CD4-positive, alpha-beta T cell (primary cell): Measurements from ENCODE around the gene ATP13A5. TPM values are rescaled to one million over a fixed set of nuclear protein-coding genes. Genes with fewer than 3 reads are reported as not detected.

Source experiments
- ATAC-seq: fragments of 200-7000 bp; cut with Tn5 transposase; one replicate; pipeline ENCODE4 v1.10.0; 2022; ENCODE audit warnings: mild to moderate bottlenecking; ENCODE audit not compliant: poor library complexity
- CTCF ChIA-PET: fragments of 350-600 bp; sonication (Branson Sonifier 250); formaldehyde crosslinking; loops from one replicate; lab custom pipeline; 2021; ENCODE audit warnings: antibody characterized with exemption, inconsistent platforms; lab: Charles Lee
- POLR2A ChIA-PET: fragments of 350-600 bp; sonication (Branson Sonifier 250); formaldehyde crosslinking; loops from one replicate; lab custom pipeline; 2021; ENCODE audit warnings: antibody characterized with exemption, inconsistent platforms; lab: Charles Lee
- DNase-seq, 14 experiments: peaks; one replicate each; pipeline ENCODE4 v3.0.0-alpha.2; 2013 to 2020; ENCODE audit warnings: mixed read lengths in 2 of 14
- H3K27ac ChIP-seq, 2 donors: one replicate each; pipeline versions ENCODE4 v1.5.1 to v1.7.0; 2013; ENCODE audit warnings: low read length in 2 of 2, low read depth in 1 of 2, mild to moderate bottlenecking in 1 of 2
- H3K27me3 ChIP-seq, 2 experiments: 1 replicate in 1 of 2; 2 replicates in 1 of 2; pipeline versions ENCODE4 v1.6.1 to v1.7.0; 2013; ENCODE audit warnings: low read length in 2 of 2, control low read depth in 1 of 2, mild to moderate bottlenecking in 1 of 2, moderate library complexity in 1 of 2; ENCODE audit not compliant: insufficient read depth in 2 of 2, control insufficient read depth in 1 of 2
- H3K36me3 ChIP-seq: one replicate; pipeline ENCODE4 v1.6.1; 2013; ENCODE audit warnings: low read length, control low read depth; ENCODE audit not compliant: insufficient read depth
- H3K4me1 ChIP-seq: one replicate; pipeline ENCODE4 v1.6.1; 2013; ENCODE audit warnings: low read length, control low read depth; ENCODE audit not compliant: insufficient read depth
- H3K4me3 ChIP-seq: one replicate; pipeline ENCODE4 v1.5.1; 2013; ENCODE audit warnings: mild to moderate bottlenecking, low read length, moderate library complexity
- H3K9me3 ChIP-seq, 2 experiments: 1 replicate in 1 of 2; 2 replicates in 1 of 2; pipeline versions ENCODE4 v1.6.1 to v1.7.0; 2013; ENCODE audit warnings: low read length in 2 of 2, mild to moderate bottlenecking in 2 of 2, control low read depth in 1 of 2, moderate library complexity in 1 of 2; ENCODE audit not compliant: control insufficient read depth in 1 of 2, insufficient read depth in 1 of 2
- H3K27ac Mint-ChIP-seq: one replicate; pipeline ENCODE4 v1.8.0; 2020; ENCODE audit warnings: mixed read lengths
- H3K27me3 Mint-ChIP-seq: one replicate; pipeline ENCODE4 v1.8.0; 2021; ENCODE audit warnings: mixed read lengths
- H3K36me3 Mint-ChIP-seq: one replicate; pipeline ENCODE4 v1.8.0; 2021; ENCODE audit warnings: low read depth, mixed read lengths
- H3K4me1 Mint-ChIP-seq: one replicate; pipeline ENCODE4 v1.8.0; 2021; ENCODE audit warnings: low read depth, mixed read lengths
- H3K4me3 Mint-ChIP-seq: one replicate; pipeline ENCODE4 v1.8.0; 2020; ENCODE audit warnings: mild to moderate bottlenecking, mixed read lengths
- H3K9me3 Mint-ChIP-seq: one replicate; pipeline ENCODE4 v1.8.0; 2020; ENCODE audit warnings: mixed read lengths
- intact Hi-C, 2 experiments: fragments of 100-400 bp; cut with DNase I in 1 of 2; cut with micrococcal nuclease in 1 of 2; formaldehyde crosslinking; loops; one replicate each; pipeline versions ENCODE4 v1.15.1 to v1.9.0; 2023 to 2025; cut with DNase I, micrococcal nuclease
- total RNA-seq, 174 experiments: library from RNA in 2 of 174; stranded (reverse) in 2 of 174; gene quantifications; one replicate each; pipeline ENCODE4 v1.2.3 and lab custom pipeline; 2021 to 2026
- TF ChIP-seq, protein P1 (sequence below): fragments of 200-600 bp; IDR thresholded peaks from one replicate; pipeline ENCODE4 v1.8.0; 2022; ENCODE audit warnings: antibody characterized with exemption, mild to moderate bottlenecking

Gene ATP13A5
- total RNA-seq, 2 experiments from 2014 or later, result not detected

DNA sequence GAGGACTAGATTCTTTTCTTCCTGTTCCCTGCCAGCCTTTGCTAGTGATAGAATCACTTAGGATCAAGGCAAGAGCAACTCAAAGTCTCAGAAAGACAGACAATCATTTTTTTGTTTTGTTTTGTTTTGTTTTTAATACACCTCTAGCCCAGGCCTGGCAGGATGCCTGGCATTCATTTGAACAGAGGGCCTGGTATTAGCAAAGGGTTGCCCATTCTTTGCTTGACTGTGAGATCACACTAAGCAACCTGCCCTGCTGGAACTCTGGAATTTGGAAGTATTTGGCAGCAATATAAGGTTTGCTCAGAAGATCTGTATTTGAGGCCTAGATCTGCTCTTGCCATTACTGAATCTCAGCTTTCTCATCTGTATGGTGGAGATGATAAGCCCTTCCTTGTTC, 21.8 kb upstream of the ATP13A5 start:
- CTCF ChIA-PET, result no interaction called here
- no peak for ATAC-seq
- H3K4me1 Mint-ChIP-seq, result no peaks in the 10 kb centered on the region

DNA sequence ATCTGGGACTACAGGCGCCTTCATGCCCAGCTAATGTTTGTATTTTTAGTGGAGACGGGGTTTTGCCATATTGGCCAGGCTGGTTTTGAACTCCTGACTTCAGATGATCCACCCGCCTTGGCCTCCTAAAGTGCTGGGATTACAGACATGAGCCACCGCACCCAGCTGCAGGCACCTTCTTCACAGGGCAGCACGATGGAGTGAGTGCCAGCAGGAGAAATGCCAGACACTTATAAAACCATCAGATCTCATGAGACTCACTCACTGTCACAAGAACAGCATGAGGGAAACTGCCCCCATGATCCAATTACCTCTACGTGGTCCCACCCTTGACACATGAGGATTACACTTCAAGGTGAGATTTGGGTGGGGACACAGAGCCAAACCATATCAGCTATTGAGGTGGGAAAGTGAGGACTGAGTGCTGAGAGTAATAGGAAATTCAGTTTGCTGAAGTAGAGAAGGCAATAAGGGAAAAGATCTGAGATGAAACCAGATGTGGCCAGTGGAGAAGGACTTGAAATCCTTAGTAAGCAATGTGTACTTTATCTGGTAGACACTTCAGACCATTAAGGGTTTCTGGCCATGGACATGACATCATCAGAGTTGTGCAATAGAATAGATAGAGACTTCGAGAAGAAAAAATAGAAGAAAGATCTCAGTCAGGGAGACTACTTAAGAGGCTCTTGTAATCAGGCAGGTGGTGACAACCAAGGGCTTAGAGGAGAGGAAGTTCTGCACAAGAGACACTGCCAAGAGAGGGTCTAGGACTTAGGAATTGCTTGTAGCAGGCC, 18.1 kb upstream of the ATP13A5 start:
- no peak overlapping the region for H3K4me3 Mint-ChIP-seq
- DNase-seq (no peak), ATAC-seq (no peak)
- no peak overlapping the region for H3K27ac Mint-ChIP-seq
- H3K27me3 ChIP-seq, result peaks cover 0 to 3% of the 10 kb centered on the region in 2 experiments
- no peak overlapping the region for H3K27ac ChIP-seq
- ChIA-PET POLR2A (no interaction called here), CTCF (no interaction called here)
- no peaks in the 10 kb centered on the region for H3K4me1 Mint-ChIP-seq
- H3K36me3 ChIP-seq, result no peaks in the 10 kb centered on the region
- H3K9me3 ChIP-seq, result no peaks in the 10 kb centered on the region
- no peaks in the 10 kb centered on the region for H3K4me1 ChIP-seq
- TF ChIP-seq, protein P1, sequence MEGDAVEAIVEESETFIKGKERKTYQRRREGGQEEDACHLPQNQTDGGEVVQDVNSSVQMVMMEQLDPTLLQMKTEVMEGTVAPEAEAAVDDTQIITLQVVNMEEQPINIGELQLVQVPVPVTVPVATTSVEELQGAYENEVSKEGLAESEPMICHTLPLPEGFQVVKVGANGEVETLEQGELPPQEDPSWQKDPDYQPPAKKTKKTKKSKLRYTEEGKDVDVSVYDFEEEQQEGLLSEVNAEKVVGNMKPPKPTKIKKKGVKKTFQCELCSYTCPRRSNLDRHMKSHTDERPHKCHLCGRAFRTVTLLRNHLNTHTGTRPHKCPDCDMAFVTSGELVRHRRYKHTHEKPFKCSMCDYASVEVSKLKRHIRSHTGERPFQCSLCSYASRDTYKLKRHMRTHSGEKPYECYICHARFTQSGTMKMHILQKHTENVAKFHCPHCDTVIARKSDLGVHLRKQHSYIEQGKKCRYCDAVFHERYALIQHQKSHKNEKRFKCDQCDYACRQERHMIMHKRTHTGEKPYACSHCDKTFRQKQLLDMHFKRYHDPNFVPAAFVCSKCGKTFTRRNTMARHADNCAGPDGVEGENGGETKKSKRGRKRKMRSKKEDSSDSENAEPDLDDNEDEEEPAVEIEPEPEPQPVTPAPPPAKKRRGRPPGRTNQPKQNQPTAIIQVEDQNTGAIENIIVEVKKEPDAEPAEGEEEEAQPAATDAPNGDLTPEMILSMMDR, result no peak
- peaks cover 16% of the 10 kb centered on the region for H3K27me3 Mint-ChIP-seq
- H3K4me3 ChIP-seq, result no peak overlapping the region
- H3K9me3 Mint-ChIP-seq, result no peaks in the 10 kb centered on the region
- no peaks in the 10 kb centered on the region for H3K36me3 Mint-ChIP-seq
- intact Hi-C loops, result no loop called here

More for the DNA sequence above, 21.8 kb upstream of the ATP13A5 start:
- H3K4me1 ChIP-seq, result no peaks in the 10 kb centered on the region
- H3K27me3 ChIP-seq, result no peaks in the 10 kb centered on the region
- Mint-ChIP-seq H3K9me3 (no peaks in the 10 kb centered on the region), H3K4me3 (no peak overlapping the region), H3K27ac (no peak overlapping the region), H3K27me3 (peaks cover 12% of the 10 kb centered on the region), H3K36me3 (no peaks in the 10 kb centered on the region)
- H3K27ac ChIP-seq, result no peak overlapping the region
- H3K36me3 ChIP-seq, result no peaks in the 10 kb centered on the region
- H3K9me3 ChIP-seq, result no peaks in the 10 kb centered on the region
- DNase-seq, result no peak
- TF ChIP-seq, protein P1, result no peak
- POLR2A ChIA-PET, result no interaction called here
- no peak overlapping the region for H3K4me3 ChIP-seq
- intact Hi-C loops, result no loop called here

DNA sequence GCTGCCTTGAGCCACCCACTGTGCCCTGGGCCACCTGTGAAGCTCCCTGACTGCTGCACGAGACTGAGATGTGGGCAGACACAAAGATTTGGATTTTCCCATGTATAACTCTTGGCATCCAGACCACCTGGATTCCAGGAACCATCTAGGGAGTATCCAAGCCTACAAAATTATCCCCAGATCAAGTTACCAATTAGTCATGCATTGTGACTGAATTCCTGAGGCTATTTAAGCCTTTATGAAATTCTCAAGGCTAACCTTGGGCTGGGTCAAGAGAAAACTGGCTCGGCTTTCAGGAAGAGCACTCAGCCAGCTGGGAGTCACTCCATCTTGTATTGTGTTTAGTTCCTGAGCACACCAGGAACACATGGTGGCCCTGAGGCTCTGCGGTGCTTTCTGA, 13.3 kb upstream of the ATP13A5 start:
- Mint-ChIP-seq H3K4me1 (no peaks in the 10 kb centered on the region), H3K27ac (no peak overlapping the region), H3K9me3 (no peaks in the 10 kb centered on the region), H3K27me3 (peaks cover 28% of the 10 kb centered on the region), H3K36me3 (no peaks in the 10 kb centered on the region), H3K4me3 (no peak overlapping the region)
- POLR2A ChIA-PET, result no interaction called here
- no peaks in the 10 kb centered on the region for H3K4me1 ChIP-seq
- CTCF ChIA-PET, result no interaction called here
- H3K36me3 ChIP-seq, result no peaks in the 10 kb centered on the region
- TF ChIP-seq, protein P1, result no peak
- DNase-seq (no peak), ATAC-seq (no peak)
- H3K4me3 ChIP-seq, result no peak overlapping the region
- H3K27me3 ChIP-seq, result peaks cover 0 to 3% of the 10 kb centered on the region in 2 experiments
- intact Hi-C loops, result no loop called here
- no peaks in the 10 kb centered on the region for H3K9me3 ChIP-seq
- no peak overlapping the region for H3K27ac ChIP-seq
